A673 (cell line): Measurements from ENCODE around the gene SIGLEC10.

ENCODE experiments used
- EZH2 ChIP-seq: fragments of 200-600 bp; sonication (generic); IDR thresholded peaks from 2 replicates; pipeline ENCODE4 v1.6.1; 2017; ENCODE audit warnings: borderline replicate concordance, low read depth, mild to moderate bottlenecking, mixed read lengths, antibody characterized with exemption, low read length; ENCODE audit not compliant: poor library complexity, severe bottlenecking
- TF ChIP-seq, protein P1 (sequence below): fragments of 300-800, 200-600 bp; sonication (generic); conservative IDR thresholded peaks from 2 replicates; pipeline ENCODE4 v1.5.1; 2017; ENCODE audit warnings: low read depth, mild to moderate bottlenecking, antibody characterized with exemption, low read length, moderate library complexity, mixed read lengths

DNA sequence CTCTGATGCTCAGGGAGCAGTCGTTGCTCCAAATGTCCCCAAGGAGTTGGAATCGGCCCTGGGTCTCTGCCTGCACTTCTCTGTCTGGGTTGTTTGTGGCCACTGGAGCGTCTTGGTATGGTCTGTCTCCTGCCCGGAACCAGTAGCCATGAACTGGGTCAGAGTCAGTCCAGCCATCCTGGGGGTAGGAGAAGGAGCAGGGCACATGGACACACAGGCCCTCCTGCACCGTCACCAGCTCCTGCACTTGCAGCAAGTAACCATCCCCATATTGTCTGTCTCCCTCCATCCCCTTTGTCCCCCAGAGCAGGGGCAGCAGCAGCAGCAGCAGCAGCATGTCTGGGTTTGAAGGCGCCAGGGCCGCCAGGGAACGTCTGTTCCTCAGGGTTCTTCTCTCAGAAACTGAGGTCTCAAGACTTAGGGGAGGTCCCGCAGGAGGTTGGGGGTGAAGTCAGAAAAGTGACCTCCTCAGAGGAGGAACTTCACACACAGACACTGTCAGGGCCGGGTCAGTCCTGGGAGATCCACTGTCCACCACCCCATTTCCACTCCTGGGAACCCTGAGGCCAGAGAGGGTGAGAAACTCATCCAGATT, 40.7 kb upstream of the SIGLEC10 start, which contains the start of gene SIGLEC8:
- TF ChIP-seq, protein P1, sequence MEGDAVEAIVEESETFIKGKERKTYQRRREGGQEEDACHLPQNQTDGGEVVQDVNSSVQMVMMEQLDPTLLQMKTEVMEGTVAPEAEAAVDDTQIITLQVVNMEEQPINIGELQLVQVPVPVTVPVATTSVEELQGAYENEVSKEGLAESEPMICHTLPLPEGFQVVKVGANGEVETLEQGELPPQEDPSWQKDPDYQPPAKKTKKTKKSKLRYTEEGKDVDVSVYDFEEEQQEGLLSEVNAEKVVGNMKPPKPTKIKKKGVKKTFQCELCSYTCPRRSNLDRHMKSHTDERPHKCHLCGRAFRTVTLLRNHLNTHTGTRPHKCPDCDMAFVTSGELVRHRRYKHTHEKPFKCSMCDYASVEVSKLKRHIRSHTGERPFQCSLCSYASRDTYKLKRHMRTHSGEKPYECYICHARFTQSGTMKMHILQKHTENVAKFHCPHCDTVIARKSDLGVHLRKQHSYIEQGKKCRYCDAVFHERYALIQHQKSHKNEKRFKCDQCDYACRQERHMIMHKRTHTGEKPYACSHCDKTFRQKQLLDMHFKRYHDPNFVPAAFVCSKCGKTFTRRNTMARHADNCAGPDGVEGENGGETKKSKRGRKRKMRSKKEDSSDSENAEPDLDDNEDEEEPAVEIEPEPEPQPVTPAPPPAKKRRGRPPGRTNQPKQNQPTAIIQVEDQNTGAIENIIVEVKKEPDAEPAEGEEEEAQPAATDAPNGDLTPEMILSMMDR, result no peak
- no peak for TF ChIP-seq EZH2
